DMS114 treated with DMSO at 0.1 percent for 48 hours (cell line): ENCODE results near the gene DPY19L3.
"Not testable (repeated sequence)": the region's sequence is repeated elsewhere in the genome, so short reads cannot be mapped to it uniquely, and the experiment has no call there.

Experiments
- DNase-seq: peaks from one replicate; lab custom pipeline; 2025; ENCODE audit not compliant: unreplicated experiment; lab: John Stamatoyannopoulos, UW

The DPY19L3 gene

GRCh38 chr19:32438751-32439150 lies 33.2 kb downstream of the DPY19L3 start:
- DNase-seq: no peak

- DNase-seq: no peak
Observed at GRCh38 chr19:32442650-32443049, 37.1 kb downstream of the DPY19L3 start.

- not testable (repeated sequence) for DNase-seq
Observed at GRCh38 chr19:32447534-32447933, 42.0 kb downstream of the DPY19L3 start.

- DNase-seq: no peak
Observed at GRCh38 chr19:32448026-32448425, 42.5 kb downstream of the DPY19L3 start.

GRCh38 chr19:32450217-32450616 lies 44.6 kb downstream of the DPY19L3 start:
- DNase-seq: no peak

- no peak for DNase-seq
Observed at GRCh38 chr19:32453736-32454135, 48.2 kb downstream of the DPY19L3 start.

GRCh38 chr19:32456406-32456805 lies 50.8 kb downstream of the DPY19L3 start:
- no peak for DNase-seq

GRCh38 chr19:32457571-32458158 lies 52.1 kb downstream of the DPY19L3 start:
- no peak for DNase-seq

- DNase-seq: no peak
Observed at GRCh38 chr19:32458500-32459123, 53.0 kb downstream of the DPY19L3 start.

- DNase-seq: no peak
Observed at GRCh38 chr19:32459204-32459865, 53.8 kb downstream of the DPY19L3 start.

GRCh38 chr19:32460476-32460875 lies 54.9 kb downstream of the DPY19L3 start:
- no peak for DNase-seq

- DNase-seq: peak; percentile 31
Observed at GRCh38 chr19:32464279-32464678, 58.7 kb downstream of the DPY19L3 start.

- DNase-seq: no peak
Observed at GRCh38 chr19:32465176-32465575, 59.6 kb downstream of the DPY19L3 start.

- DNase-seq: no peak
Observed at GRCh38 chr19:32469795-32470194, 64.2 kb downstream of the DPY19L3 start.

GRCh38 chr19:32471095-32471494 lies 65.5 kb downstream of the DPY19L3 start:
- DNase-seq: no peak

- DNase-seq: no peak
Observed at GRCh38 chr19:32471811-32472210, 66.2 kb downstream of the DPY19L3 start.

- no peak for DNase-seq
Observed at GRCh38 chr19:32475141-32476031, 69.8 kb downstream of the DPY19L3 start.

- DNase-seq: no peak
Observed at GRCh38 chr19:32476032-32476350, 70.4 kb downstream of the DPY19L3 start.

GRCh38 chr19:32480321-32480720 lies 74.8 kb downstream of the DPY19L3 start:
- no peak for DNase-seq

GRCh38 chr19:32483574-32483973 lies 78.0 kb downstream of the DPY19L3 start:
- no peak for DNase-seq

GRCh38 chr19:32489971-32490370 lies 84.4 kb downstream of the DPY19L3 start:
- no peak for DNase-seq

GRCh38 chr19:32497391-32497790 lies 91.8 kb downstream of the DPY19L3 start:
- no peak for DNase-seq
